HepG2 (cell line): ENCODE results near the gene MGLL.

Source experiments
- BHLHE40 ChIP-seq: IDR thresholded peaks from 2 replicates; pipeline ENCODE4 v1.6.1; 2011; ENCODE audit warnings: low read length, improper control_type of control experiment
- CTCF ChIP-seq: sonication (generic); formaldehyde crosslinking; IDR thresholded peaks from 2 replicates; pipeline ENCODE4 v1.5.0; 2020; ENCODE audit warnings: mild to moderate bottlenecking, missing genetic modification reagents, moderate library complexity
- KAT7 ChIP-seq: IDR thresholded peaks from 2 replicates; pipeline ENCODE4 v1.6.1; 2018; ENCODE audit warnings: borderline replicate concordance, missing compliant biosample characterization
- MNT ChIP-seq: fragments of 450-650 bp; IDR thresholded peaks from 2 replicates; pipeline ENCODE4 v1.6.1; 2016
- POLR2A ChIP-seq, 2 experiments: IDR thresholded peaks; 2 replicates each; pipeline ENCODE4 v1.6.1; 2011; ENCODE audit warnings: low read depth in 2 of 2, low read length in 2 of 2, mild to moderate bottlenecking in 1 of 2, moderate library complexity in 1 of 2; ENCODE audit not compliant: insufficient read depth in 1 of 2
- POLR2AphosphoS5 ChIP-seq: IDR thresholded peaks from 2 replicates; pipeline ENCODE4 v1.6.1; 2012; ENCODE audit warnings: low read depth, low read length
- RELA ChIP-seq: sonication (generic); formaldehyde crosslinking; IDR thresholded peaks from 2 replicates; pipeline ENCODE4 v1.4.0; 2020; ENCODE audit warnings: missing genetic modification reagents
- SNRNP70 ChIP-seq: fragments of 200-400 bp; formaldehyde crosslinking; IDR thresholded peaks from 2 replicates; pipeline ENCODE4 v1.6.1; 2017; ENCODE audit warnings: mild to moderate bottlenecking, low read depth, low read length, moderate library complexity
- ZFP36L2 ChIP-seq: sonication (generic); formaldehyde crosslinking; IDR thresholded peaks from 2 replicates; pipeline ENCODE4 v1.4.0; 2020; ENCODE audit warnings: missing genetic modification reagents
- ZNF331 ChIP-seq: sonication (generic); formaldehyde crosslinking; IDR thresholded peaks from 2 replicates; pipeline ENCODE4 v1.4.0; 2020; ENCODE audit warnings: missing genetic modification reagents

GRCh38 chr3:127758013-127758412 lies 64.3 kb downstream of the MGLL start:
- TF ChIP-seq MNT (no peak), KAT7 (CRISPR knock-in tag) (no peak), RELA (no peak), CTCF (CRISPR knock-in tag) (no peak), POLR2AphosphoS5 (no peak), SNRNP70 (no peak), ZNF331 (CRISPR knock-in tag) (no peak), BHLHE40 (no peak), ZFP36L2 (CRISPR knock-in tag) (no peak), POLR2A (IDR thresholded peaks at IDR 0.05; ENCODE audit: insufficient read depth in 1 of 2, low read depth in 2 of 2, low read length in 2 of 2) (no peak)
